ENCODE results near the gene ZNF81.
"Not testable (repeated sequence)": the region's sequence is repeated elsewhere in the genome, so short reads cannot be mapped to it uniquely, and the experiment has no call there.

The ZNF81 gene

GRCh38 chrX:47831788-47832187 lies 4.9 kb upstream of the ZNF81 start:
- peak; percentile 29 for DNase-seq
- in situ Hi-C loops (cut with HindIII; ENCODE audit: low pct_ligation_motif_present, low pct_unique_long_range_greater_than_20kb, low sequenced_read_pairs), result no loop called here

- in situ Hi-C loops (cut with HindIII; ENCODE audit: low pct_ligation_motif_present, low pct_unique_long_range_greater_than_20kb, low sequenced_read_pairs), result no loop called here
These were observed 1.7 kb downstream of the ZNF81 start for GRCh38 chrX:47838361-47838760.

GRCh38 chrX:47840111-47840510 lies 3.4 kb downstream of the ZNF81 start:
- in situ Hi-C loops (cut with HindIII; ENCODE audit: low pct_ligation_motif_present, low pct_unique_long_range_greater_than_20kb, low sequenced_read_pairs), result no loop called here
- peak; percentile 0 for DNase-seq

More at GRCh38 chrX:47838361-47838760, 1.7 kb downstream of the ZNF81 start:
- no peak for DNase-seq

GRCh38 chrX:47843363-47843762 lies 6.7 kb downstream of the ZNF81 start:
- in situ Hi-C loops (cut with HindIII; ENCODE audit: low pct_ligation_motif_present, low pct_unique_long_range_greater_than_20kb, low sequenced_read_pairs), result no loop called here
- DNase-seq, result no peak

- in situ Hi-C loops (cut with HindIII; ENCODE audit: low pct_ligation_motif_present, low pct_unique_long_range_greater_than_20kb, low sequenced_read_pairs), result no loop called here
- DNase-seq, result no peak
These were observed 7.4 kb downstream of the ZNF81 start for GRCh38 chrX:47844117-47844516.

GRCh38 chrX:47846040-47846439 lies 9.3 kb downstream of the ZNF81 start:
- no peak for DNase-seq
- in situ Hi-C loops (cut with HindIII; ENCODE audit: low pct_ligation_motif_present, low pct_unique_long_range_greater_than_20kb, low sequenced_read_pairs), result no loop called here

- DNase-seq, result no peak
- in situ Hi-C loops (cut with HindIII; ENCODE audit: low pct_ligation_motif_present, low pct_unique_long_range_greater_than_20kb, low sequenced_read_pairs), result no loop called here
These were observed 13.1 kb downstream of the ZNF81 start for GRCh38 chrX:47849778-47850177.

- in situ Hi-C loops (cut with HindIII; ENCODE audit: low pct_ligation_motif_present, low pct_unique_long_range_greater_than_20kb, low sequenced_read_pairs); DNase-seq: not testable (repeated sequence)
These were observed 13.7 kb downstream of the ZNF81 start for GRCh38 chrX:47850389-47850788.

GRCh38 chrX:47850901-47851300 lies 14.2 kb downstream of the ZNF81 start:
- in situ Hi-C loops (cut with HindIII; ENCODE audit: low pct_ligation_motif_present, low pct_unique_long_range_greater_than_20kb, low sequenced_read_pairs), result no loop called here

GRCh38 chrX:47854474-47854873 lies 17.8 kb downstream of the ZNF81 start:
- in situ Hi-C loops (cut with HindIII; ENCODE audit: low pct_ligation_motif_present, low pct_unique_long_range_greater_than_20kb, low sequenced_read_pairs), result no loop called here
- peak; percentile 0 for DNase-seq

More at GRCh38 chrX:47850901-47851300, 14.2 kb downstream of the ZNF81 start:
- no peak for DNase-seq

GRCh38 chrX:47859686-47860085 lies 23.0 kb downstream of the ZNF81 start:
- in situ Hi-C loops (cut with HindIII; ENCODE audit: low pct_ligation_motif_present, low pct_unique_long_range_greater_than_20kb, low sequenced_read_pairs), result no loop called here
- DNase-seq, result no peak

GRCh38 chrX:47862680-47863079 lies 26.0 kb downstream of the ZNF81 start:
- no peak for DNase-seq

GRCh38 chrX:47863187-47863586 lies 26.5 kb downstream of the ZNF81 start:
- no peak for DNase-seq
- in situ Hi-C loops (cut with HindIII; ENCODE audit: low pct_ligation_motif_present, low pct_unique_long_range_greater_than_20kb, low sequenced_read_pairs), result no loop called here

More at GRCh38 chrX:47862680-47863079, 26.0 kb downstream of the ZNF81 start:
- in situ Hi-C loops (cut with HindIII; ENCODE audit: low pct_ligation_motif_present, low pct_unique_long_range_greater_than_20kb, low sequenced_read_pairs), result no loop called here

- DNase-seq, result no peak
These were observed 27.6 kb downstream of the ZNF81 start for GRCh38 chrX:47864300-47864699.

GRCh38 chrX:47864785-47865184 lies 28.1 kb downstream of the ZNF81 start:
- no peak for DNase-seq
- in situ Hi-C loops (cut with HindIII; ENCODE audit: low pct_ligation_motif_present, low pct_unique_long_range_greater_than_20kb, low sequenced_read_pairs), result no loop called here

More at GRCh38 chrX:47864300-47864699, 27.6 kb downstream of the ZNF81 start:
- in situ Hi-C loops (cut with HindIII; ENCODE audit: low pct_ligation_motif_present, low pct_unique_long_range_greater_than_20kb, low sequenced_read_pairs), result no loop called here

GRCh38 chrX:47873123-47873522 lies 36.4 kb downstream of the ZNF81 start:
- DNase-seq, result no peak

GRCh38 chrX:47877327-47877726 lies 40.6 kb downstream of the ZNF81 start:
- in situ Hi-C loops (cut with HindIII; ENCODE audit: low pct_ligation_motif_present, low pct_unique_long_range_greater_than_20kb, low sequenced_read_pairs), result no loop called here
- no peak for DNase-seq

More at GRCh38 chrX:47873123-47873522, 36.4 kb downstream of the ZNF81 start:
- in situ Hi-C loops (cut with HindIII; ENCODE audit: low pct_ligation_motif_present, low pct_unique_long_range_greater_than_20kb, low sequenced_read_pairs), result no loop called here

GRCh38 chrX:47878198-47878597 lies 41.5 kb downstream of the ZNF81 start:
- in situ Hi-C loops (cut with HindIII; ENCODE audit: low pct_ligation_motif_present, low pct_unique_long_range_greater_than_20kb, low sequenced_read_pairs), result no loop called here
- DNase-seq, result no peak

GRCh38 chrX:47879463-47879862 lies 42.8 kb downstream of the ZNF81 start:
- no peak for DNase-seq
- in situ Hi-C loops (cut with HindIII; ENCODE audit: low pct_ligation_motif_present, low pct_unique_long_range_greater_than_20kb, low sequenced_read_pairs), result no loop called here

- no peak for DNase-seq
These were observed 44.2 kb downstream of the ZNF81 start for GRCh38 chrX:47880927-47881326.

GRCh38 chrX:47885501-47885900 lies 48.8 kb downstream of the ZNF81 start:
- in situ Hi-C loops (cut with HindIII; ENCODE audit: low pct_ligation_motif_present, low pct_unique_long_range_greater_than_20kb, low sequenced_read_pairs), result no loop called here
- no peak for DNase-seq

More at GRCh38 chrX:47880927-47881326, 44.2 kb downstream of the ZNF81 start:
- in situ Hi-C loops (cut with HindIII; ENCODE audit: low pct_ligation_motif_present, low pct_unique_long_range_greater_than_20kb, low sequenced_read_pairs), result no loop called here

Data from ACHN (cell line).